Keratinocyte (primary cell): ENCODE data around the gene SUN5.

ENCODE experiments used
- EZH2 ChIP-seq: IDR thresholded peaks from one replicate; pipeline ENCODE4 v1.6.1; 2012; ENCODE audit warnings: inconsistent platforms, mild to moderate bottlenecking, low read length, moderate library complexity
- TF ChIP-seq, protein P1 (sequence below), 3 experiments: IDR thresholded peaks in 1 of 3; conservative IDR thresholded peaks in 1 of 3; optimal IDR thresholded peaks in 1 of 3; 2 replicates in 2 of 3; 3 replicates in 1 of 3; pipeline versions ENCODE3 to v1.5.1; 2011; ENCODE audit warnings: low read length in 3 of 3, mild to moderate bottlenecking in 3 of 3, moderate library complexity in 2 of 3, control low read depth in 1 of 3, inconsistent platforms in 1 of 3; ENCODE audit not compliant: insufficient read depth in 2 of 3; ENCODE audit errors: extremely low read depth in 1 of 3

DNA sequence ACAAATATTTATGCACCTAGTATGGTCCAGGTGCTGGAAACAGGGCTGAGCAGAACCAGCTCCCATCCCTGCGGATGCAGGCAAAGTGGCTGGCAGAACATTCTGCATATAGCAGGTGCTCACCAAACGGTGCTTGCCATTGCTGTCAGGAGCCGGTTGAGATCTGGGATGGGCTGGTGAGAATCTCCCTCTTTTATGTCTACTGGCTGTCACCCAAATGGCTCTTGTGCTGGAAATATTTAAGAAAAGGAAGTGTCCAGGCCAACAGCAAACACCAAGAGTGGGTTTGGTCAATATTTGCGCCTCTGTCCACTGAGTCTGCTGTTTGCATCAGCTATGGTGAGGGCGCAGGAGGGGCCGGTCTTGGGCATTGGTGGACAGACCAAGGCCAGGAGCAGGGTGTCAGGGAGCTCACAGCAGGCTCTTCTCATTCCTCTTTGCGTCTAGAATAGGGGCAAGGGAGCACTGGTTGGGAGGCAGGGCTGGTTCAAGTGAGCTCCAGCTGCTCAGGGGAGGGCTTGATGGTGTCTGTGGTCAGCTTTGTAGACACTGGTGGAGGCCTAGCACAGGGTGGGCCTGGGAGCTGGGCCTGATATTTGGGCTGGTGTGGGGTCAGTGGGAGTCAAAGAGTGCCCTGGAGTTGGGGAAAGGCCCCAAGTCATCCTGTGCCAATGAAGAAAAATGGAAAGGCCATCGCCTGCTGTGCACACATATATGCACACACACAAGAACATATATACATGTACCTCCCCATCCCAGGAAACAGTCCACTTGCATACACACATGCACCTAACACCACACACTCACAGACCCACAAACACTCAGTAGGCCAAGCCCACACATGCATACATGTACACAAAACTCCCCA, 1.9 kb upstream of the SUN5 start:
- TF ChIP-seq, protein P1, sequence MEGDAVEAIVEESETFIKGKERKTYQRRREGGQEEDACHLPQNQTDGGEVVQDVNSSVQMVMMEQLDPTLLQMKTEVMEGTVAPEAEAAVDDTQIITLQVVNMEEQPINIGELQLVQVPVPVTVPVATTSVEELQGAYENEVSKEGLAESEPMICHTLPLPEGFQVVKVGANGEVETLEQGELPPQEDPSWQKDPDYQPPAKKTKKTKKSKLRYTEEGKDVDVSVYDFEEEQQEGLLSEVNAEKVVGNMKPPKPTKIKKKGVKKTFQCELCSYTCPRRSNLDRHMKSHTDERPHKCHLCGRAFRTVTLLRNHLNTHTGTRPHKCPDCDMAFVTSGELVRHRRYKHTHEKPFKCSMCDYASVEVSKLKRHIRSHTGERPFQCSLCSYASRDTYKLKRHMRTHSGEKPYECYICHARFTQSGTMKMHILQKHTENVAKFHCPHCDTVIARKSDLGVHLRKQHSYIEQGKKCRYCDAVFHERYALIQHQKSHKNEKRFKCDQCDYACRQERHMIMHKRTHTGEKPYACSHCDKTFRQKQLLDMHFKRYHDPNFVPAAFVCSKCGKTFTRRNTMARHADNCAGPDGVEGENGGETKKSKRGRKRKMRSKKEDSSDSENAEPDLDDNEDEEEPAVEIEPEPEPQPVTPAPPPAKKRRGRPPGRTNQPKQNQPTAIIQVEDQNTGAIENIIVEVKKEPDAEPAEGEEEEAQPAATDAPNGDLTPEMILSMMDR (optimal IDR thresholded peaks at IDR 0.05 in 1 of 3, IDR thresholded peaks at IDR 0.05 in 1 of 3, conservative IDR thresholded peaks at IDR 0.05 in 1 of 3; ENCODE audit: extremely low read depth in 1 of 3, insufficient read depth in 2 of 3, low read length in 3 of 3) = no peak
- TF ChIP-seq EZH2 = no peak
